ENCODE data around the gene FOXO4. TPM values are rescaled to one million over a fixed set of nuclear protein-coding genes. Genes with fewer than 3 reads are reported as not detected.

FOXO4 gene
- total RNA-seq, 2 experiments from 2014 or later = 3.8 to 12.1 TPM

GRCh38 chrX:71148278-71148663 is 52.6 kb downstream of the FOXO4 start:
- H3K27ac ChIP-seq (ENCODE audit: low read depth, low read length, poor library complexity, severe bottlenecking) = no peak overlapping the region
- 0 out of 2 replicates have a peak, but pooled peaks cover 3% of the 10 kb centered on the region for H3K36me3 ChIP-seq (ENCODE audit: insufficient read depth, low read length)
- no peaks in the 10 kb centered on the region for H3K9me3 ChIP-seq (ENCODE audit: low read length)
- BruUV-seq (replicated peaks) = no TSS peak
- TF ChIP-seq EZH2phosphoT487 (IDR thresholded peaks at IDR 0.05; ENCODE audit: borderline replicate concordance, low read depth, low read length) = no peak
- POLR2A ChIA-PET = no interaction called here
- H3K4me2 ChIP-seq (ENCODE audit: low read length) = no peak overlapping the region
- intact Hi-C loops (cut with micrococcal nuclease; ENCODE audit: unreplicated experiment) = no loop called here
- H2AFZ ChIP-seq (ENCODE audit: low read length) = no peak overlapping the region
- H3K9me2 ChIP-seq (ENCODE audit: insufficient read depth, low read length) = no peaks in the 10 kb centered on the region
- H3K4me3 ChIP-seq (ENCODE audit: low read depth, low read length, poor library complexity, severe bottlenecking) = no peak overlapping the region
- H3K4me1 ChIP-seq (ENCODE audit: insufficient read depth, low read length, poor library complexity, severe bottlenecking) = no peaks in the 10 kb centered on the region
- H3K79me2 ChIP-seq (ENCODE audit: insufficient read depth, low read depth, low read length) = no peaks in the 10 kb centered on the region
- no peak for DNase-seq (ENCODE audit: low spot score)
- CTCF ChIA-PET (ENCODE audit: unreplicated experiment) = interaction anchor here (0.6 kb wide), 1 partner anchor 25 kb away, joined by 3 read pairs; no protein-coding TSS in a partner anchor
- no peaks in the 10 kb centered on the region for H4K20me1 ChIP-seq (ENCODE audit: insufficient read depth, low read length)

- Histone ChIP-seq H3K27ac (ENCODE audit: low read depth, low read length, poor library complexity, severe bottlenecking) (no peak overlapping the region), H3K36me3 (ENCODE audit: insufficient read depth, low read length) (no peaks in the 10 kb centered on the region), H3K4me2 (ENCODE audit: low read length) (no peak overlapping the region), H2AFZ (ENCODE audit: low read length) (no peak overlapping the region), H4K20me1 (ENCODE audit: insufficient read depth, low read length) (no peaks in the 10 kb centered on the region), H3K79me2 (ENCODE audit: insufficient read depth, low read depth, low read length) (no peaks in the 10 kb centered on the region), H3K9me2 (ENCODE audit: insufficient read depth, low read length) (no peaks in the 10 kb centered on the region), H3K9me3 (ENCODE audit: low read length) (no peaks in the 10 kb centered on the region), H3K4me3 (ENCODE audit: low read depth, low read length, poor library complexity, severe bottlenecking) (no peak overlapping the region), H3K4me1 (ENCODE audit: insufficient read depth, low read length, poor library complexity, severe bottlenecking) (no peaks in the 10 kb centered on the region)
- no peak for DNase-seq (ENCODE audit: low spot score)
- BruUV-seq (replicated peaks) = no TSS peak
- TF ChIP-seq CTCF (conservative IDR thresholded peaks at IDR 0.05; ENCODE audit: low read length) (no peak), EZH2phosphoT487 (IDR thresholded peaks at IDR 0.05; ENCODE audit: borderline replicate concordance, low read depth, low read length) (no peak)
- ChIA-PET CTCF (ENCODE audit: unreplicated experiment) (no interaction called here), POLR2A (no interaction called here)
- intact Hi-C loops (cut with micrococcal nuclease; ENCODE audit: unreplicated experiment) = no loop called here
Observed at GRCh38 chrX:71151366-71151765, 55.7 kb downstream of the FOXO4 start.

Small RNAs within 50 kb of the gene (small RNA-seq; reads per million reads assigned to genes)
- not detected for gene CXorf65

Other genes with a start within 250 kb of the FOXO4 start
- gene TEX11, start 187.1 kb upstream of the FOXO4 start, total RNA-seq (2014; rRNA removed; shearing (Covaris generic)) = not detected in 2 replicates
- gene TEX11, start 187.1 kb upstream of the FOXO4 start, total RNA-seq (2022) = not detected in 2 replicates
- gene SLC7A3, start 164.8 kb upstream of the FOXO4 start, total RNA-seq (2014; rRNA removed; shearing (Covaris generic)) = not detected in 2 replicates
- gene SLC7A3, start 164.8 kb upstream of the FOXO4 start, total RNA-seq (2022) = not detected in 2 replicates
- 21.3 and 24.8 TPM in 2 replicates for gene SNX12, start 27.5 kb upstream of the FOXO4 start, total RNA-seq (2014; rRNA removed; shearing (Covaris generic))
- gene SNX12, start 27.5 kb upstream of the FOXO4 start, total RNA-seq (2022) = 27.4 and 28.7 TPM in 2 replicates
- 1.1 and 3.2 TPM in 2 replicates for gene CXorf65, start 10.9 kb downstream of the FOXO4 start, total RNA-seq (2014; rRNA removed; shearing (Covaris generic))
- 1.8 and 5.1 TPM in 2 replicates for gene CXorf65, start 10.9 kb downstream of the FOXO4 start, total RNA-seq (2022)
- gene IL2RG, start 15.7 kb downstream of the FOXO4 start, total RNA-seq (2014; rRNA removed; shearing (Covaris generic)) = 20.5 and 21.5 TPM in 2 replicates
- gene IL2RG, start 15.7 kb downstream of the FOXO4 start, total RNA-seq (2022) = 33.3 and 33.6 TPM in 2 replicates
- 20.5 and 23.1 TPM in 2 replicates for gene MED12, start 22.7 kb downstream of the FOXO4 start, total RNA-seq (2014; rRNA removed; shearing (Covaris generic))
- 31.1 and 38.8 TPM in 2 replicates for gene MED12, start 22.7 kb downstream of the FOXO4 start, total RNA-seq (2022)
- 0.51 and 0.57 TPM in 2 replicates for gene NLGN3, start 49.0 kb downstream of the FOXO4 start, total RNA-seq (2014; rRNA removed; shearing (Covaris generic))
- gene NLGN3, start 49.0 kb downstream of the FOXO4 start, total RNA-seq (2022) = 1.3 and 1.7 TPM in 2 replicates
- not detected in 2 replicates for gene GJB1, start 127.4 kb downstream of the FOXO4 start, total RNA-seq (2014; rRNA removed; shearing (Covaris generic))
- not detected in 2 replicates for gene GJB1, start 127.4 kb downstream of the FOXO4 start, total RNA-seq (2022)
- gene ZMYM3, start 158.3 kb downstream of the FOXO4 start, total RNA-seq (2014; rRNA removed; shearing (Covaris generic)) = 21.8 and 23.8 TPM in 2 replicates
- gene ZMYM3, start 158.3 kb downstream of the FOXO4 start, total RNA-seq (2022) = 40.3 and 41.4 TPM in 2 replicates
- 379 and 508 TPM in 2 replicates for gene NONO, start 187.8 kb downstream of the FOXO4 start, total RNA-seq (2014; rRNA removed; shearing (Covaris generic))
- gene NONO, start 187.8 kb downstream of the FOXO4 start, total RNA-seq (2022) = 488 and 532 TPM in 2 replicates
- gene ITGB1BP2, start 205.9 kb downstream of the FOXO4 start, total RNA-seq (2014; rRNA removed; shearing (Covaris generic)) = 7.8 and 8.8 TPM in 2 replicates
- gene ITGB1BP2, start 205.9 kb downstream of the FOXO4 start, total RNA-seq (2022) = 7.5 and 8.9 TPM in 2 replicates